GM06990 (cell line): ENCODE results near the gene JPH2.

ENCODE experiments used
- DNase-seq: peaks from one replicate; pipeline ENCODE4 v3.0.0-alpha.2; 2011; ENCODE audit not compliant: insufficient read length; ENCODE audit errors: extremely low read depth
- H3K27me3 ChIP-seq: replicated peaks from 2 replicates; pipeline ENCODE4 v1.6.0; 2011; ENCODE audit warnings: low read length; ENCODE audit not compliant: control insufficient read depth, insufficient read depth
- H3K36me3 ChIP-seq: 2 replicates; pipeline ENCODE4 v1.5.1; 2011; ENCODE audit warnings: low read length; ENCODE audit not compliant: control insufficient read depth, insufficient read depth
- H3K4me3 ChIP-seq: replicated peaks from 2 replicates; pipeline ENCODE4 v1.5.1; 2011; ENCODE audit warnings: low read depth, mild to moderate bottlenecking, control low read depth, low read length
- TF ChIP-seq, protein P1 (sequence below): IDR thresholded peaks from 2 replicates; pipeline ENCODE4 v1.5.1; 2011; ENCODE audit warnings: low read length, control low read depth, mild to moderate bottlenecking, inconsistent platforms; ENCODE audit not compliant: insufficient read depth, poor library complexity, severe bottlenecking

Gene JPH2

DNA sequence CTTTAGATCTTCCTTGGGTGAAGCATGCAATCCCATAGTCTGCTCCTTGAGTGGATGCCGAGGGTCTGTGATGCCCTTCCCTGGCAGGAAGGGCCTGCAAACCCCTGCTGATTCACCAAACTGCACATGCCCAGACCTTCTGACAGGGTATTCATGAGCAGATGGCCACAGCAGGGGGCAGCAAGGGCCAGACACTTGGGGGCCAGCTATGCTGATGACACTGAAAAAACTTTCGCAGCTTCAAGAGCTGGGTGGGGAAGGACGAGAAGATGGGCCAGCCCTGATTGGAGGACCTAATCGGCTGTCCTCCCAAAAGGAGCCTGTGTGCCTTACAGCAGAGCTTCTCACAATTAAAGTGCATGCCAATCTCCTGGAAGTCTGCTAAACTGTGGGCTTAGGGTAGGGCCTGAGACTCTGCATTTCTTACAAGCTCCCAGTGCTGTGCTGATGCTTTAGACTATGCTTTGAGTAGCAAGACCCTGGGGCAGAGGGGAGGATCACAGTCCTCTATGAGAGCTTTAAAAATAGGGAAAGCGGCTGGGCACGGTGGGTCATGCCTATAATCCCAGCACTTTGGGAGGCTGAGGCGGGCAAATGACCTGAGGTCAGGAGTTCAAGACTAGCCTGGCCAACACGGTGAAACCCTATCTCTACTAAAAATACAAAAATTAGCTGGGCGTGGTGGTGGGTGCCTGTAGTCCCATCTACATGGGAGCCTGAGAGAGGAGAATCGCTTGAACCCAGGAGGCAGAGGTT, 44.9 kb upstream of the JPH2 start:
- no peaks in the 10 kb centered on the region for H3K27me3 ChIP-seq
- no peak overlapping the region for H3K4me3 ChIP-seq
- no peaks in the 10 kb centered on the region for H3K36me3 ChIP-seq
- DNase-seq: no peak
- TF ChIP-seq, protein P1, sequence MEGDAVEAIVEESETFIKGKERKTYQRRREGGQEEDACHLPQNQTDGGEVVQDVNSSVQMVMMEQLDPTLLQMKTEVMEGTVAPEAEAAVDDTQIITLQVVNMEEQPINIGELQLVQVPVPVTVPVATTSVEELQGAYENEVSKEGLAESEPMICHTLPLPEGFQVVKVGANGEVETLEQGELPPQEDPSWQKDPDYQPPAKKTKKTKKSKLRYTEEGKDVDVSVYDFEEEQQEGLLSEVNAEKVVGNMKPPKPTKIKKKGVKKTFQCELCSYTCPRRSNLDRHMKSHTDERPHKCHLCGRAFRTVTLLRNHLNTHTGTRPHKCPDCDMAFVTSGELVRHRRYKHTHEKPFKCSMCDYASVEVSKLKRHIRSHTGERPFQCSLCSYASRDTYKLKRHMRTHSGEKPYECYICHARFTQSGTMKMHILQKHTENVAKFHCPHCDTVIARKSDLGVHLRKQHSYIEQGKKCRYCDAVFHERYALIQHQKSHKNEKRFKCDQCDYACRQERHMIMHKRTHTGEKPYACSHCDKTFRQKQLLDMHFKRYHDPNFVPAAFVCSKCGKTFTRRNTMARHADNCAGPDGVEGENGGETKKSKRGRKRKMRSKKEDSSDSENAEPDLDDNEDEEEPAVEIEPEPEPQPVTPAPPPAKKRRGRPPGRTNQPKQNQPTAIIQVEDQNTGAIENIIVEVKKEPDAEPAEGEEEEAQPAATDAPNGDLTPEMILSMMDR: no peak

DNA sequence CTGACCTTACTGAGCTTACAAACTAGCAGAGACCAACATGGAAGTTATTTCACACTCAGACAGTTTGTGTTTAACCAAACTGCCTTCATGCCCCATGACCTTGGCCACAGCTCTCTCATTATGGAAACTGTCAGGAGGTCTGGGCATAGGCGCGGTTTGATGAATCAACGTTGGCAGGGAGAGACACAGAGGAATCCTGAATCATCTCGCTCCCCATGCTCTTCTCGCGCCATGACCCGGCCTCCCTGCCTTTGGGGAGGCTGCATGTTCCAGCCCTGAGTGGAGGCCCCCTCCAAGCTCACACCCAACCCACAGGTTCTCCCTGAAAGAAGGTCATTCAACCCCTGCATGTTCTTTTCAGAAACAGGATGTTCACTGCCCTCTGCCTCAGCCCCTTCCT, 44.2 kb upstream of the JPH2 start:
- H3K36me3 ChIP-seq: no peaks in the 10 kb centered on the region
- TF ChIP-seq, protein P1: no peak
- H3K4me3 ChIP-seq: no peak overlapping the region
- no peak for DNase-seq
- H3K27me3 ChIP-seq: no peaks in the 10 kb centered on the region

DNA sequence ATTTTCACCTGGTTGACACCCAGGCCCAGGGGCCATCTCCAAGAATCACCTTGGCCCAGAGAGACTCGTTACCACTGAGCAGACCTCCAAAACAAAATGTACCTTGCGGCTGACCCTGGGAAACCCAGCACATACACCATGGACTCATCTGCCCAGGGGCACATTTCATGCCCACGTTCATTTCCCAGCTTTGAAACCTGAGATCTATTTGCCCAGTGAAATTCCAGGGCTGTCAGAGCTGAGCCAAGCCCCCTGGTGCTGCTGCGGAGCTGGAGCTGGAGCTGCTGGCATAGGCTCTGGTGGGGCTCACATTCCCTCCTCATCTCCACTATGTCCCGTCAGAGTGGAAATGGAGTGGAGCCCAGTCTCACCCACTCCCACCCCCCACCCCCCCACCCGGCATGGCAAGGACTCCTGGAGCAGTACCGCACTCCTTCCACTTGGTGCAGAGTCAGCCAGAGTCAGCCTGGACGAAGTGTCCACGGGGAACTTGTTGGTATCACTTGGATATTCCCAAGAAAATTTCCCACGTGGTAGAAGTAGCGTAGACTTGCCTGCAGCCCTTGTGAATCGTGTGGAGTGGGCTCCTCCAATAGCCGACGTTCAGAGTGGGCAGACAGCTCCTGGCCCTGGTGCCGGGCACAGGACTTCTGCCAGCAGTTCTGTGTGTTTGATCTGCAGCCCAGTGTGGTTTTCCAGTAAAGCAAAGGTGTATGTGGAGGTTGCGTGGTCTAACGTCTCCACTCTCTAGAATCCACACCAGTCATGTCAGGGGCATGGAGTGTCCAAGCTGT, 41.7 kb upstream of the JPH2 start:
- TF ChIP-seq, protein P1: no peak
- no peak for DNase-seq
- no peaks in the 10 kb centered on the region for H3K27me3 ChIP-seq
- H3K36me3 ChIP-seq: no peaks in the 10 kb centered on the region
- no peak overlapping the region for H3K4me3 ChIP-seq

DNA sequence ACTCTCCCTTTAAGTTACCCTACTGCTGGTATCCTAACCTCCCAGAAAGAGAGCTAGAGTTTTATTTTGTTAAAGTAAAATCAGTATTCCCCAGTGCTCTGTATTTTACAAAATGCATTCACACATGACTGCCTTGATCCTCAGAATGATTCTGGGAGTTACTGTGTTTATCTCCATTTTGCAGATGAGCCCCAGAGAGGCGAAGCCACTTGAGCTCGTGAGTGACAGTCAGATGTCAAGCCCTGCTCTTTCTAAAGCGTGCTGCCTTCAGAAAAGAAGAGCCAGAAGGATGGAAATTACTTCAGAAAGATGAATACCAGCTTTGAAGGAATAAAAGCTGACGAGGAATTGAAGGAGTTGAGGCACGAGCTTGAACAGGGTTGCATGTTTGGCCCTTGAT, 37.6 kb upstream of the JPH2 start:
- no peaks in the 10 kb centered on the region for H3K27me3 ChIP-seq

DNA sequence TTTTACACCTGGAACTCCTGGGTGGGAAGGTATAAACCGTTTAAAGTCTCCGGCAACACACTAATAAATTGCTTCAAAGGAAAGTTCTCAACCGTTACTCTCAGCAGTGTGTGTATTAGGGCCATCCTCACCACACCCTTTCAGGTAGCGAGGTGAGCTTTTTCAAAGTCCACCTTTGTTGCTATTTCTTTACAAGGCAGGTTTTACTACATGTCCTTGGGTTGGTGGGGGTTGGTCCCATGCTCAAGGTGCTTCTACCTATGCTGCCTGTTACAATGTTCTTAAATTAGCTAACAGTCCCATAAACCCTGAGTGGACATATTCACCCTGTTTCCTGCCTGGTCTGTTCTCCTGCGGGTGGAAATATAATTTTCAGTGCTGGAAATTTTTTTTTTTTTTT, 36.7 kb upstream of the JPH2 start:
- TF ChIP-seq, protein P1: no peak
- no peak for DNase-seq
- H3K4me3 ChIP-seq: no peak overlapping the region
- no peaks in the 10 kb centered on the region for H3K36me3 ChIP-seq
- no peaks in the 10 kb centered on the region for H3K27me3 ChIP-seq

More for the DNA sequence above, 37.6 kb upstream of the JPH2 start:
- no peaks in the 10 kb centered on the region for H3K36me3 ChIP-seq
- TF ChIP-seq, protein P1: no peak
- no peak overlapping the region for H3K4me3 ChIP-seq
- no peak for DNase-seq
